Chondrocyte (in vitro differentiated cells): Measurements from ENCODE around the gene KRTAP5-3. TPM values are rescaled to one million over a fixed set of nuclear protein-coding genes. Genes with fewer than 3 reads are reported as not detected.
A peak's percentile ranks its signal among the peaks of the same experiment; 100 is the strongest.

ENCODE experiments used
- DNase-seq: peaks from one replicate; pipeline ENCODE4 v3.0.0; 2021; ENCODE audit warnings: mixed read lengths, low spot score
- H3K27ac Mint-ChIP-seq: one replicate; pipeline ENCODE4 v1.8.0; 2021; ENCODE audit warnings: mild to moderate bottlenecking, moderate library complexity, mixed read lengths; ENCODE audit not compliant: unreplicated experiment
- H3K27me3 Mint-ChIP-seq: 2 replicates; pipeline ENCODE4 v1.8.0; 2021; ENCODE audit warnings: low read depth, mixed read lengths
- H3K36me3 Mint-ChIP-seq: 2 replicates; pipeline ENCODE4 v1.8.0; 2021; ENCODE audit warnings: low read depth, mixed read lengths
- H3K4me1 Mint-ChIP-seq: 2 replicates; pipeline ENCODE4 v1.8.0; 2021; ENCODE audit warnings: low read depth, mild to moderate bottlenecking, mixed read lengths
- H3K4me3 Mint-ChIP-seq: one replicate; pipeline ENCODE4 v1.8.0; 2021; ENCODE audit warnings: mild to moderate bottlenecking, moderate library complexity, mixed read lengths; ENCODE audit not compliant: unreplicated experiment
- H3K9me3 Mint-ChIP-seq: 2 replicates; pipeline ENCODE4 v1.8.0; 2021; ENCODE audit warnings: low read depth, mixed read lengths
- total RNA-seq: library from RNA; stranded (reverse); gene quantifications from 3 replicates; pipeline ENCODE4 v1.2.1, GENCODE V29; 2021
- TF ChIP-seq, protein P1 (sequence below): fragments of 200-600 bp; sonication (generic); IDR thresholded peaks from 2 replicates; pipeline ENCODE4 v1.5.0; 2021; ENCODE audit warnings: antibody characterized with exemption, mild to moderate bottlenecking, moderate library complexity

The KRTAP5-3 gene
- total RNA-seq, 1 donor from 2014 or later: not detected

DNA sequence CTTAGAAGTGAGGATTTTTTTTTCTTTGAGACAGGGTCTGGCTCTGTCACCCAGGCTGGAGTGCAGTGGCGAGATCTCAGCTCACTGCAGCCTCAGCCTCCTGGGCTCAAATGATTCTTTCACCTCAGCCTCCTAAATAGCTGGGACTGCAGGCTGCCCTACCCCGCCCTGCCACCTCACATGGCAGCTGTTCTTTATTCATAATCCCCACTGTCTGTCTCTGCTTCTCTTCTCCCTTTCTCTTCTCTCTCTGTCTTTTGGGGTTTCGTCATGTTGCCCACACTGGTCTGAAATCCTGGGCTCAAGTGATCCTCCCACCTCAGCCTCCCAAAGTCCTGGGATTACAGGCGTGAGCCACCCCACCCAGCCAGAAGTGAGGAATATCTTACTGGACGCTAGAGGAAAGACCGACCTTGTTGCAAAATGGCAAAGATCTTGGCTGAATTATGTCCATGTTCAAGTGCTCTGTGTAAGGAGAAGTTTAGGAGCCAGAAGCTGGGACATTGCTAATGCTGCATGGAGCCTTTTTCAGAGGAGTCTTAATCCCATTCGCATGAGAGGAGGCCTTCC, 43.2 kb upstream of the KRTAP5-3 start:
- H3K36me3 Mint-ChIP-seq: no peaks in the 10 kb centered on the region
- no peaks in the 10 kb centered on the region for H3K9me3 Mint-ChIP-seq
- no peak overlapping the region for H3K4me3 Mint-ChIP-seq
- H3K27me3 Mint-ChIP-seq: peaks cover 20% of the 10 kb centered on the region
- no peaks in the 10 kb centered on the region for H3K4me1 Mint-ChIP-seq
- H3K27ac Mint-ChIP-seq: no peak overlapping the region
- peak; percentile 11 for DNase-seq
- TF ChIP-seq, protein P1, sequence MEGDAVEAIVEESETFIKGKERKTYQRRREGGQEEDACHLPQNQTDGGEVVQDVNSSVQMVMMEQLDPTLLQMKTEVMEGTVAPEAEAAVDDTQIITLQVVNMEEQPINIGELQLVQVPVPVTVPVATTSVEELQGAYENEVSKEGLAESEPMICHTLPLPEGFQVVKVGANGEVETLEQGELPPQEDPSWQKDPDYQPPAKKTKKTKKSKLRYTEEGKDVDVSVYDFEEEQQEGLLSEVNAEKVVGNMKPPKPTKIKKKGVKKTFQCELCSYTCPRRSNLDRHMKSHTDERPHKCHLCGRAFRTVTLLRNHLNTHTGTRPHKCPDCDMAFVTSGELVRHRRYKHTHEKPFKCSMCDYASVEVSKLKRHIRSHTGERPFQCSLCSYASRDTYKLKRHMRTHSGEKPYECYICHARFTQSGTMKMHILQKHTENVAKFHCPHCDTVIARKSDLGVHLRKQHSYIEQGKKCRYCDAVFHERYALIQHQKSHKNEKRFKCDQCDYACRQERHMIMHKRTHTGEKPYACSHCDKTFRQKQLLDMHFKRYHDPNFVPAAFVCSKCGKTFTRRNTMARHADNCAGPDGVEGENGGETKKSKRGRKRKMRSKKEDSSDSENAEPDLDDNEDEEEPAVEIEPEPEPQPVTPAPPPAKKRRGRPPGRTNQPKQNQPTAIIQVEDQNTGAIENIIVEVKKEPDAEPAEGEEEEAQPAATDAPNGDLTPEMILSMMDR: no peak

GRCh38 chr11:1650918-1651262, 42.6 kb upstream of the KRTAP5-3 start:
- H3K4me1 Mint-ChIP-seq: no peaks in the 10 kb centered on the region
- no peaks in the 10 kb centered on the region for H3K36me3 Mint-ChIP-seq
- no peak overlapping the region for H3K4me3 Mint-ChIP-seq
- H3K9me3 Mint-ChIP-seq: no peaks in the 10 kb centered on the region
- H3K27ac Mint-ChIP-seq: no peak overlapping the region
- TF ChIP-seq, protein P1: no peak
- H3K27me3 Mint-ChIP-seq: peaks cover 22% of the 10 kb centered on the region
- no peak for DNase-seq

DNA sequence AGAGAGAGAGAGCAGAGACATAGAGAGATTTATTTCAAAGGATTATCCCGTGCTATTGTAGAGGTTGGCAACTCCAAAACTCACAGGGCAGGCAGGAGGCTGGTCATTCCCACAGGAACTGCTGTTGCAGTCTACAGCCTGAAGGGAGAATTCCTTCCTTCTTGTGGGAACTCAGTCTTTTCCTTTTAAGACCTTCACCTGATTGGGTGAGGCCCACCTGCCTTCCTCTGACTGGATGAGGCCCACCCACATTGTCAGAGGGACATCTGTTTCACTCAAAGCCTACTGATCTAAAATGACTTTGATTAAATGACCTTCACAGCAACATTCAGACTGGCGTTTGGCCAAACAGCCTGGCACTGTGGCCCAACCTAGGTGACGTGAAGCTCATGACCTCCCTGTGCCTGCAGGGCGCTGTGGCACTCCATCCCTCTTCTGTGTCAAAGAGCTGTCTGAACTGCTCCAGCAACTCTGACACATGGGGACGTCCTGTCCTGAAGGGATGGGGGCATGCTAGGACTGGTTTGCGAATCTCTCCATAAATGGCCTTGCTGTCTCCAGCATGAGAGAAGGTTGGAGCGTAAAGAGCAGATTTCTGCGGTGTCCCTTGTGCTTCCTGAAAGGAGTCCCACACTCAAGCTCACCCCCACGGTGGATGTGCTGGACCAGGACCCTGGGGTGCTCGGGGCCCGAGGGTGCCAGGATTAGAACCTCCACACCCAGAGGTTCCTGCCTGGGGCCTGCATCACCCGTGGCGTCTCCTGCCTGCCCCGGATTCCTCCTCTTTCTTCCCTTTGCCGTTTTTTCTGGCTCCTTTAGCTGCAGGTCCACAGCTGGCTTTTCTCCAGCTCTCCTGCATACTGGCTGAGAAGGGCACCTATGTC, 42.0 kb upstream of the KRTAP5-3 start:
- H3K36me3 Mint-ChIP-seq: no peaks in the 10 kb centered on the region
- H3K27ac Mint-ChIP-seq: no peak overlapping the region
- peaks cover 24% of the 10 kb centered on the region for H3K27me3 Mint-ChIP-seq
- no peaks in the 10 kb centered on the region for H3K9me3 Mint-ChIP-seq
- H3K4me3 Mint-ChIP-seq: no peak overlapping the region
- TF ChIP-seq, protein P1: no peak
- no peaks in the 10 kb centered on the region for H3K4me1 Mint-ChIP-seq
- DNase-seq: peak; percentile 80

DNA sequence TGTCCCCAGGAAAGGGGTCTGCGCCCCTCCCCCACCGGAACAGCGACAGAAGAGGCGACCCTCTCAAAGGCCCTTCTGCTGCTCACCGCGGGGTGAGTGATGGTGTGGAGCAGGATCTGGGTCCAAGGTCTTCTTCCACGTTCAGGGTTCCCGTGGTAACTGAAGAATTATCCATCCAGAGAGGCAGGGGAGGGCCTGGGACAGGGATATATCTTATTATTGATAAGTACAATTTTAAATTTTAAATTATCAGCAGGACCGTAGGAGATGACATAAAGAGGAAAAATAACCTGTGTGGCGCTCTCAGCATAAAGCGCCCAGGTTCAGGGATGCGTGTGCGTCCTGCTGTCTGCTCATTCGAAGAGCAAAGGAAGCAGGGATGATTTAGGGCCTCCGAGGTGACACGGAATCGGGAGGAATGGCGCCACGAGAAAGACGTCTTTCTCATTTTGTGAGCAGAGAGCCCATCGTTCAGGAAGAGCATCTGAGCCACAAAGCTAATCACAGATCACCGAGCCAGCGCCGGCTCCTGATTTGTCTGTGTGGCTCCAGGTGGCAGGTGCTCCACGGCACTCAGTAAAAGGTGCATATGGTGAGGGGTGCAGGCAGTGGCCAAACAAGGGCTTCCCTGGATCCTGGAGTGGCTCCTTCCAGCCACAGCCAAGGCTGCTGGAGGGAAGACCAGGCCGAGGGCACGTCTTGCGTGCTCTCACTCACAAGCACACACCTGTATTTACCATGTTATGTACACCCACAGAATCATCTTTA, 40.6 kb upstream of the KRTAP5-3 start:
- H3K4me1 Mint-ChIP-seq: no peaks in the 10 kb centered on the region
- no peaks in the 10 kb centered on the region for H3K36me3 Mint-ChIP-seq
- peaks cover 33% of the 10 kb centered on the region for H3K27me3 Mint-ChIP-seq
- TF ChIP-seq, protein P1: no peak
- no peak overlapping the region for H3K4me3 Mint-ChIP-seq
- no peak overlapping the region for H3K27ac Mint-ChIP-seq
- H3K9me3 Mint-ChIP-seq: no peaks in the 10 kb centered on the region
- DNase-seq: peak; percentile 58
